Esophagus muscularis mucosa (tissue), 3 donors: ENCODE results near the gene GPC1.

Source experiments
- POLR2A ChIP-seq: fragments of 450-650 bp; IDR thresholded peaks from one replicate; pipeline ENCODE4 v1.6.1; 2017; ENCODE audit warnings: antibody characterized with exemption, moderate library complexity, mild to moderate bottlenecking, low read depth
- TF ChIP-seq, protein P1 (sequence below), 3 experiments: fragments of 200-600 bp in 2 of 3; fragments of 450-650 bp in 1 of 3; sonication (generic) in 2 of 3; IDR thresholded peaks; one replicate each; pipeline ENCODE4 v1.5.1; 2017 to 2019; ENCODE audit warnings: antibody characterized with exemption in 3 of 3, mild to moderate bottlenecking in 2 of 3, moderate library complexity in 1 of 3

DNA sequence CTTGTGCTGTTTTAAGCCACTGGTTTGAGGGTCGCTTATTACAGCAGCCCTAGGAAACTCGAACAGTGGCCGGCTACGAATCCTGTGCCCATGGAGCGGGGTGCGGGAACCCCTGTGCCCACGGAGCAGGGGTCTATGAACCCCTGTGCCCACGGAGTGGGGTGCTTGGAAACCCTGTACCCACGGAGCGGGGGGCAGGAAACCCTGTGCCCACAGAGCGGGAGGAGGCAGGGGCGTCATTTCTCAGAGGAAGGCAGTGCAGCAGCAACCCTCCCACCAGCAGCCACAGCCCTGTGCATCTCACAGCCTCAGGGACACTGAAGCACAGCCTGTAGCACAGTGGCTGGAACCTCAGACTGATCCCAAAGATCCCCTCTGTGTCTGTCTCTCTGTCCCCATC lies 34.2 kb upstream of the GPC1 start:
- TF ChIP-seq, protein P1, sequence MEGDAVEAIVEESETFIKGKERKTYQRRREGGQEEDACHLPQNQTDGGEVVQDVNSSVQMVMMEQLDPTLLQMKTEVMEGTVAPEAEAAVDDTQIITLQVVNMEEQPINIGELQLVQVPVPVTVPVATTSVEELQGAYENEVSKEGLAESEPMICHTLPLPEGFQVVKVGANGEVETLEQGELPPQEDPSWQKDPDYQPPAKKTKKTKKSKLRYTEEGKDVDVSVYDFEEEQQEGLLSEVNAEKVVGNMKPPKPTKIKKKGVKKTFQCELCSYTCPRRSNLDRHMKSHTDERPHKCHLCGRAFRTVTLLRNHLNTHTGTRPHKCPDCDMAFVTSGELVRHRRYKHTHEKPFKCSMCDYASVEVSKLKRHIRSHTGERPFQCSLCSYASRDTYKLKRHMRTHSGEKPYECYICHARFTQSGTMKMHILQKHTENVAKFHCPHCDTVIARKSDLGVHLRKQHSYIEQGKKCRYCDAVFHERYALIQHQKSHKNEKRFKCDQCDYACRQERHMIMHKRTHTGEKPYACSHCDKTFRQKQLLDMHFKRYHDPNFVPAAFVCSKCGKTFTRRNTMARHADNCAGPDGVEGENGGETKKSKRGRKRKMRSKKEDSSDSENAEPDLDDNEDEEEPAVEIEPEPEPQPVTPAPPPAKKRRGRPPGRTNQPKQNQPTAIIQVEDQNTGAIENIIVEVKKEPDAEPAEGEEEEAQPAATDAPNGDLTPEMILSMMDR (IDR thresholded peaks at IDR 0.05) = no peak
- no peak for TF ChIP-seq POLR2A
